Retinal pigment epithelial cell (primary cell): ENCODE measurements around the gene RGL1.

ENCODE experiments used
- DNase-seq: peaks from one replicate; pipeline ENCODE4 v3.0.0-alpha.2; 2010; ENCODE audit warnings: low read depth
- H3K4me3 ChIP-seq: 2 replicates; pipeline ENCODE4 v1.5.1; 2011; ENCODE audit warnings: mild to moderate bottlenecking, low read length, control low read depth, moderate library complexity
- CTCF ChIP-seq: conservative IDR thresholded peaks from 2 replicates; pipeline ENCODE4 v1.5.1; 2011; ENCODE audit warnings: low read depth, low read length, control low read depth, inconsistent platforms

RGL1 gene

GRCh38 chr1:183841950-183842794 lies 37.3 kb downstream of the RGL1 start:
- TF ChIP-seq CTCF, result no peak
- DNase-seq, result no peak
- no peak overlapping the region for H3K4me3 ChIP-seq

DNA sequence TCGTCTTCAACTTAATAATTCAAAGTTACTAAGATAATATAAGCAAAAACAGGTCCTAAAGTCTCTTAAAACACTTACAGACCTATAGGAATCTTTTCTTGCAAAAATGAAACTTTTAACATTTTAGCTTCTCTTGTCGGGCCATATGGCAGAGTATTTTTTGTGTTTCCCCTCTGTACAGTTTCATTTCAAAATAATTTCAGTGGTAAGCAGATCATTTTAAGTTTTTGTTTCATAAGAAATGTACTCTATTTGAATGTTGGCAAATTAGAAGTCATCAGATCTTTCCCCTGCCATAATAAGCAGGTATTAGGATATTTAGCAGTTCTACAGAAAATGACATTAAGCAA lies 37.9 kb downstream of the RGL1 start:
- no peak for TF ChIP-seq CTCF
- no peak overlapping the region for H3K4me3 ChIP-seq
- no peak for DNase-seq

- no peak overlapping the region for H3K4me3 ChIP-seq
- DNase-seq, result no peak
- no peak for TF ChIP-seq CTCF
Observed at GRCh38 chr1:183844806-183845205, 39.9 kb downstream of the RGL1 start.

DNA sequence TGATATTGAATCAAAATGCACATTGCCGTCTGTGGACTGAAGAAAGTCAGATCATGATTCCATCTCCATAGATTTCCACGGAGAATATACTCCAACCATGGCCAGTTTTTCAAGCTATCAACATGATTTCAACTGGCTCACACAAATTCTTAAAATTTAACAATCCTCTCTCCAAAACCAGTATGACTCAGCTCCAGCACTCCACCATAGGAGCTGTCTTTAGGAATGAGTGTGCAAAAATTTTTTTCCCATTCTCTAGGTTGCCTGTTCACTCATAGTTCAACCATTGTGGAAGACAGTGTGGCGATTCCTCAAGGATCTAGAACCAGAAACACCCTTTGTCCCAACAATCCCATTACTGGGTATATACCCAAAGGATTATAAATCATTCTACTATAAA lies 40.8 kb downstream of the RGL1 start:
- DNase-seq, result no peak
- no peak for TF ChIP-seq CTCF

GRCh38 chr1:183847641-183848040 lies 42.7 kb downstream of the RGL1 start:
- H3K4me3 ChIP-seq, result no peak overlapping the region
- DNase-seq, result no peak
- TF ChIP-seq CTCF, result no peak

More for the DNA sequence above, 40.8 kb downstream of the RGL1 start:
- H3K4me3 ChIP-seq, result no peak overlapping the region

- H3K4me3 ChIP-seq, result no peak overlapping the region
- TF ChIP-seq CTCF, result no peak
- no peak for DNase-seq
Observed at GRCh38 chr1:183850852-183851251, 45.9 kb downstream of the RGL1 start.

- H3K4me3 ChIP-seq, result no peak overlapping the region
- TF ChIP-seq CTCF, result no peak
- DNase-seq, result no peak
Observed at GRCh38 chr1:183859119-183859518, 54.2 kb downstream of the RGL1 start.
